SK-N-SH (cell line): Measurements from ENCODE around the gene NAV2.

Experiments used
- CHD2 ChIP-seq: fragments of 150-350 bp; IDR thresholded peaks from 2 replicates; pipeline ENCODE4 v1.6.1; 2018; ENCODE audit warnings: low read length; ENCODE audit not compliant: partially characterized antibody
- CTCF ChIP-seq: fragments of 200-600 bp; sonication (generic); IDR thresholded peaks from 2 replicates; pipeline ENCODE4 v1.6.1; 2017; ENCODE audit warnings: antibody characterized with exemption, mild to moderate bottlenecking, moderate library complexity
- EP300 ChIP-seq, 2 experiments: IDR thresholded peaks; 2 replicates each; pipeline versions ENCODE4 v1.4.0 to v1.6.1; 2012; ENCODE audit warnings: borderline replicate concordance in 1 of 2, low read depth in 1 of 2, low read length in 1 of 2
- EZH2phosphoT487 ChIP-seq: fragments of 200-600 bp; sonication (generic); IDR thresholded peaks from 2 replicates; pipeline ENCODE4 v1.6.1; 2017; ENCODE audit warnings: low read depth, mixed run types, mild to moderate bottlenecking, antibody characterized with exemption, moderate library complexity, borderline replicate concordance
- FOXJ3 ChIP-seq: sonication (generic); formaldehyde crosslinking; IDR thresholded peaks from 2 replicates; pipeline ENCODE4 v1.5.1; 2020; ENCODE audit warnings: mild to moderate bottlenecking, missing genetic modification reagents
- GABPA ChIP-seq: IDR thresholded peaks from 2 replicates; pipeline ENCODE4 v1.4.0; 2012; ENCODE audit warnings: low read depth, mild to moderate bottlenecking
- MXI1 ChIP-seq: IDR thresholded peaks from 2 replicates; pipeline ENCODE4 v1.6.1; 2012; ENCODE audit warnings: mild to moderate bottlenecking, low read depth, low read length, improper control_type of control experiment
- SIN3A ChIP-seq: IDR thresholded peaks from 2 replicates; pipeline ENCODE4 v1.6.1; 2012; ENCODE audit warnings: low read depth, mild to moderate bottlenecking, low read length, moderate library complexity, borderline replicate concordance
- SMC3 ChIP-seq: IDR thresholded peaks from 2 replicates; pipeline ENCODE4 v1.6.1; 2012; ENCODE audit warnings: low read depth, low read length, improper control_type of control experiment
- USF1 ChIP-seq: IDR thresholded peaks from 2 replicates; pipeline ENCODE4 v1.4.0; 2012; ENCODE audit warnings: low read depth, borderline replicate concordance
- YY1 ChIP-seq: IDR thresholded peaks from 2 replicates; pipeline ENCODE4 v1.4.0; 2012; ENCODE audit warnings: low read depth, mild to moderate bottlenecking
- TF ChIP-seq, protein P1 (sequence below): fragments of 150-350 bp; IDR thresholded peaks from 2 replicates; pipeline ENCODE4 v1.6.1; 2017; ENCODE audit warnings: antibody characterized with exemption, low read length, low read depth, borderline replicate concordance

- TF ChIP-seq, protein P1, sequence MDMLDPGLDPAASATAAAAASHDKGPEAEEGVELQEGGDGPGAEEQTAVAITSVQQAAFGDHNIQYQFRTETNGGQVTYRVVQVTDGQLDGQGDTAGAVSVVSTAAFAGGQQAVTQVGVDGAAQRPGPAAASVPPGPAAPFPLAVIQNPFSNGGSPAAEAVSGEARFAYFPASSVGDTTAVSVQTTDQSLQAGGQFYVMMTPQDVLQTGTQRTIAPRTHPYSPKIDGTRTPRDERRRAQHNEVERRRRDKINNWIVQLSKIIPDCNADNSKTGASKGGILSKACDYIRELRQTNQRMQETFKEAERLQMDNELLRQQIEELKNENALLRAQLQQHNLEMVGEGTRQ, result no peak
- TF ChIP-seq CTCF (no peak), GABPA (no peak), EZH2phosphoT487 (no peak), CHD2 (no peak), SIN3A (no peak), EP300 (IDR thresholded peaks at IDR 0.05; ENCODE audit: borderline replicate concordance in 1 of 2, low read depth in 1 of 2, low read length in 1 of 2) (no peak), MXI1 (no peak), USF1 (no peak), FOXJ3 (CRISPR knock-in tag) (no peak), SMC3 (no peak), YY1 (no peak)
These were observed 282.0 kb downstream of the NAV2 start for GRCh38 chr11:19994672-19995071.
